OCI-LY7 (cell line): ENCODE results near the gene NMBR. TPM values are rescaled to one million over a fixed set of nuclear protein-coding genes. Genes with fewer than 3 reads are reported as not detected.

ENCODE experiments used
- BruUV-seq: library from RNA; stranded (reverse); fragments of 400-500 nt; replicated peaks from 2 replicates; lab custom pipeline; 2021; lab: Mats Ljungman, UMichigan
- CTCF ChIA-PET: fragments of 300-600 bp; sonication (Branson Sonifier 250); formaldehyde crosslinking; loops from one replicate; lab custom pipeline; 2022; ENCODE audit warnings: antibody characterized with exemption; ENCODE audit not compliant: unreplicated experiment; lab: Charles Lee
- POLR2A ChIA-PET: fragments of 300-600 bp; sonication (Branson Sonifier 250); formaldehyde crosslinking; loops from one replicate; lab custom pipeline; 2022; ENCODE audit warnings: antibody characterized with exemption; lab: Charles Lee
- DNase-seq: peaks from one replicate; pipeline ENCODE4 v3.0.0-alpha.2; 2015; ENCODE audit warnings: low spot score
- H2AFZ ChIP-seq: fragments of 200-600 bp; sonication (generic), shearing (Covaris generic); 2 replicates; pipeline ENCODE4 v1.6.1; 2014; ENCODE audit warnings: mild to moderate bottlenecking, antibody characterized with exemption, low read length, moderate library complexity
- H3K27ac ChIP-seq: fragments of 200-600 bp; sonication (generic); 2 replicates; pipeline ENCODE4 v1.5.1; 2014; ENCODE audit warnings: mixed run types, low read depth, mild to moderate bottlenecking, moderate library complexity, low read length, inconsistent platforms; ENCODE audit not compliant: poor library complexity, severe bottlenecking
- H3K36me3 ChIP-seq: fragments of 200-600 bp; sonication (generic); 2 replicates; pipeline ENCODE4 v1.6.1; 2014; ENCODE audit warnings: mild to moderate bottlenecking, antibody characterized with exemption, low read length, moderate library complexity, mixed read lengths; ENCODE audit not compliant: insufficient read depth
- H3K4me1 ChIP-seq: fragments of 200-600 bp; sonication (generic); 2 replicates; pipeline ENCODE4 v1.5.1; 2014; ENCODE audit warnings: mild to moderate bottlenecking, low read length; ENCODE audit not compliant: insufficient read depth, poor library complexity, severe bottlenecking
- H3K4me2 ChIP-seq: fragments of 200-600 bp; sonication (generic); 2 replicates; pipeline ENCODE4 v1.6.1; 2014; ENCODE audit warnings: mild to moderate bottlenecking, low read length
- H3K4me3 ChIP-seq: fragments of 200-600 bp; sonication (generic); 2 replicates; pipeline ENCODE4 v1.5.1; 2014; ENCODE audit warnings: mild to moderate bottlenecking, low read depth, low read length; ENCODE audit not compliant: poor library complexity, severe bottlenecking
- H3K79me2 ChIP-seq: fragments of 200-600 bp; sonication (generic); 2 replicates; pipeline ENCODE4 v1.6.1; 2016; ENCODE audit warnings: low read depth, mild to moderate bottlenecking, low read length, moderate library complexity, mixed read lengths; ENCODE audit not compliant: insufficient read depth
- H3K9me2 ChIP-seq: fragments of 200-600 bp; sonication (generic); 2 replicates; pipeline ENCODE4 v1.6.1; 2016; ENCODE audit warnings: mild to moderate bottlenecking, low read length, mixed read lengths; ENCODE audit not compliant: insufficient read depth
- H3K9me3 ChIP-seq: fragments of 200-600 bp; sonication (generic); 2 replicates; pipeline ENCODE4 v1.6.1; 2014; ENCODE audit warnings: mild to moderate bottlenecking, mixed run types, low read length, mixed read lengths
- H4K20me1 ChIP-seq: fragments of 200-600 bp; sonication (generic); 2 replicates; pipeline ENCODE4 v1.6.1; 2014; ENCODE audit warnings: mild to moderate bottlenecking, antibody characterized with exemption, low read length, moderate library complexity, mixed read lengths; ENCODE audit not compliant: insufficient read depth
- EZH2phosphoT487 ChIP-seq: fragments of 200-600 bp; sonication (generic); IDR thresholded peaks from 2 replicates; pipeline ENCODE4 v1.6.1; 2018; ENCODE audit warnings: low read depth, borderline replicate concordance, mild to moderate bottlenecking, mixed run types, antibody characterized with exemption, low read length, moderate library complexity, mixed read lengths
- intact Hi-C: fragments of 100-400 bp; cut with micrococcal nuclease; formaldehyde crosslinking; loops from one replicate; pipeline ENCODE4 v1.10.0; 2022; ENCODE audit not compliant: unreplicated experiment
- total RNA-seq, 2 experiments: library from RNA; depleted of rRNA in 1 of 2; stranded (reverse); fragments of >200 nt in 1 of 2; shearing (Covaris generic) in 1 of 2; gene quantifications; 2 replicates each; pipeline ENCODE4 v1.2.3, GENCODE V29; 2014 to 2022
- TF ChIP-seq, protein P1 (sequence below): fragments of 200-600 bp; sonication (generic); conservative IDR thresholded peaks from 2 replicates; pipeline ENCODE4 v1.5.1; 2014; ENCODE audit warnings: mild to moderate bottlenecking, antibody characterized with exemption, low read length, moderate library complexity, mixed read lengths

The NMBR gene
- total RNA-seq, 2 experiments from 2014 or later: not detected

DNA sequence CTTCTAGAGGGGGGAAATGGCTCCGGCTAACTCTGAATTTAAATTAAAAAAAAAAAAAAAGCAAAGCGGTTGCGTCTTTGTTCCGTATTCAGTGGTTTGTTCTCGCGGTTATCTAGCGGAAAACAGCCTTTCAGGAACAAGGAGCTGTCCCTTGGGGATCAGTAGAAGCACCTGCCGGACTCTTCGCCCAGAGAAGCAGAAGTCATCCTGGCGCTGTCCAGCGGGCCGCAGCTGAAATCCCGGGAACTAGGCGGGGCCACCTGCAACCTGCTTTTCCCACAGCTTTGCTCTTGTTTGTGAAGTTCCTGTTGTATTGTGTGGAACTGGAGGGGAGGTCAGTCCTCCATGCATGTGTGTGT lies 58.1 kb downstream of the NMBR start:
- intact Hi-C loops: no loop called here
- H3K4me3 ChIP-seq: no peak overlapping the region
- no peak for DNase-seq
- H3K9me2 ChIP-seq: no peaks in the 10 kb centered on the region
- H3K4me1 ChIP-seq: no peaks in the 10 kb centered on the region
- H3K27ac ChIP-seq: no peak overlapping the region
- ChIA-PET POLR2A (no interaction called here), CTCF (no interaction called here)
- no TSS peak for BruUV-seq
- no peaks in the 10 kb centered on the region for H4K20me1 ChIP-seq
- no peaks in the 10 kb centered on the region for H3K79me2 ChIP-seq
- H2AFZ ChIP-seq: no peak overlapping the region
- H3K9me3 ChIP-seq: no peaks in the 10 kb centered on the region
- no peak for TF ChIP-seq EZH2phosphoT487
- TF ChIP-seq, protein P1, sequence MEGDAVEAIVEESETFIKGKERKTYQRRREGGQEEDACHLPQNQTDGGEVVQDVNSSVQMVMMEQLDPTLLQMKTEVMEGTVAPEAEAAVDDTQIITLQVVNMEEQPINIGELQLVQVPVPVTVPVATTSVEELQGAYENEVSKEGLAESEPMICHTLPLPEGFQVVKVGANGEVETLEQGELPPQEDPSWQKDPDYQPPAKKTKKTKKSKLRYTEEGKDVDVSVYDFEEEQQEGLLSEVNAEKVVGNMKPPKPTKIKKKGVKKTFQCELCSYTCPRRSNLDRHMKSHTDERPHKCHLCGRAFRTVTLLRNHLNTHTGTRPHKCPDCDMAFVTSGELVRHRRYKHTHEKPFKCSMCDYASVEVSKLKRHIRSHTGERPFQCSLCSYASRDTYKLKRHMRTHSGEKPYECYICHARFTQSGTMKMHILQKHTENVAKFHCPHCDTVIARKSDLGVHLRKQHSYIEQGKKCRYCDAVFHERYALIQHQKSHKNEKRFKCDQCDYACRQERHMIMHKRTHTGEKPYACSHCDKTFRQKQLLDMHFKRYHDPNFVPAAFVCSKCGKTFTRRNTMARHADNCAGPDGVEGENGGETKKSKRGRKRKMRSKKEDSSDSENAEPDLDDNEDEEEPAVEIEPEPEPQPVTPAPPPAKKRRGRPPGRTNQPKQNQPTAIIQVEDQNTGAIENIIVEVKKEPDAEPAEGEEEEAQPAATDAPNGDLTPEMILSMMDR: no peak
- H3K4me2 ChIP-seq: no peak overlapping the region
- H3K36me3 ChIP-seq: no peaks in the 10 kb centered on the region

GRCh38 chr6:142087950-142088857 lies 58.7 kb downstream of the NMBR start:
- H3K4me1 ChIP-seq: no peaks in the 10 kb centered on the region
- H3K79me2 ChIP-seq: no peaks in the 10 kb centered on the region
- H3K9me2 ChIP-seq: no peaks in the 10 kb centered on the region
- H3K4me2 ChIP-seq: no peak overlapping the region
- ChIA-PET POLR2A (interaction anchor here (0.7 kb wide), 1 partner anchor 438 kb away, joined by 3 read pairs; no protein-coding TSS in a partner anchor), CTCF (no interaction called here)
- DNase-seq: no peak
- no peaks in the 10 kb centered on the region for H4K20me1 ChIP-seq
- no peaks in the 10 kb centered on the region for H3K9me3 ChIP-seq
- BruUV-seq: no TSS peak
- H3K27ac ChIP-seq: no peak overlapping the region
- no peak overlapping the region for H3K4me3 ChIP-seq
- TF ChIP-seq EZH2phosphoT487: no peak
- TF ChIP-seq, protein P1: no peak
- H2AFZ ChIP-seq: no peak overlapping the region
- no peaks in the 10 kb centered on the region for H3K36me3 ChIP-seq
- intact Hi-C loops: no loop called here

- Histone ChIP-seq H3K4me1 (no peaks in the 10 kb centered on the region), H3K9me2 (no peaks in the 10 kb centered on the region), H3K4me2 (no peak overlapping the region), H3K9me3 (no peaks in the 10 kb centered on the region), H3K79me2 (no peaks in the 10 kb centered on the region), H4K20me1 (no peaks in the 10 kb centered on the region), H3K36me3 (no peaks in the 10 kb centered on the region), H3K27ac (no peak overlapping the region), H2AFZ (no peak overlapping the region), H3K4me3 (no peak overlapping the region)
- POLR2A ChIA-PET: no interaction called here
- BruUV-seq: no TSS peak
- CTCF ChIA-PET: no interaction called here
- no peak for TF ChIP-seq EZH2phosphoT487
- TF ChIP-seq, protein P1: no peak
- DNase-seq: no peak
- intact Hi-C loops: no loop called here
These were observed 67.8 kb downstream of the NMBR start for GRCh38 chr6:142079130-142079529.
